ENCODE results near the gene GULP1.

DNA sequence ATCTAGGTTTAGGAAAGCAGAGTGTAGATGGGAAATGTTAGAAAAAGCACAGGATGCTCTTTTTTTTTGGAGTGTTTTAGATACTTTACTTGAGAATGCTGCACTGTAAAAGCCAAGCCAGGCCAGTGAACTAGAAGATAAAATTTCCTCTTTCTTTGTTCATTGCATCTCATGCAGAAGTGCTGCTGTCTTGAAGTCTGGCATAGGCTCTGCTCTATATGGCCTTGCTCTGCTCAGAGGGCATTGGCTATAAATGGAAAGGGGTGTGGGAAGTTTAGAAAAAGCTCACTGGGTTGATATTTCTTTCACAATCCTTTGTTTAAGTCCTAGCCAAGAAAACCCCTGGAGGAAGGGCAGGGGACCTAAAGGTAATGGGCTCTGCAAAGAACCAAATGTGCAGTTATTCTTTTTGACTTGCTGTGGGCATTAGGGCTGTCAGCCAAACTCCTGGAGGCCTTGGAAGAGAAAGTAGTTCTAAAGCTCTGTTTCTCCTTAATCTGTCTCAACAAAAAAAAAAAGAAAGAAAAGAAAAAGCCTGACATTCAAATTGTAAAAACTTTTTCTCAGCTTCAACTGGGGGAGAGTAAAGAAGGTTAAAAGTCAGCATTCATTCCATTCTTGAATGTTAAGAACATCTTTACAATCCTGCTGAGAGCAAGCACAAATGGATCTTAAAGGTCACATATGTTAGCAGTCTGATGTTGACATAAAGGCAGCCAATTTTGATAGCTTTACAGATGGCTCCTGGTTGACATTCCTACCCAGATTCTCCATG is 338.3 kb downstream of the GULP1 start:
- TF ChIP-seq, protein P1, sequence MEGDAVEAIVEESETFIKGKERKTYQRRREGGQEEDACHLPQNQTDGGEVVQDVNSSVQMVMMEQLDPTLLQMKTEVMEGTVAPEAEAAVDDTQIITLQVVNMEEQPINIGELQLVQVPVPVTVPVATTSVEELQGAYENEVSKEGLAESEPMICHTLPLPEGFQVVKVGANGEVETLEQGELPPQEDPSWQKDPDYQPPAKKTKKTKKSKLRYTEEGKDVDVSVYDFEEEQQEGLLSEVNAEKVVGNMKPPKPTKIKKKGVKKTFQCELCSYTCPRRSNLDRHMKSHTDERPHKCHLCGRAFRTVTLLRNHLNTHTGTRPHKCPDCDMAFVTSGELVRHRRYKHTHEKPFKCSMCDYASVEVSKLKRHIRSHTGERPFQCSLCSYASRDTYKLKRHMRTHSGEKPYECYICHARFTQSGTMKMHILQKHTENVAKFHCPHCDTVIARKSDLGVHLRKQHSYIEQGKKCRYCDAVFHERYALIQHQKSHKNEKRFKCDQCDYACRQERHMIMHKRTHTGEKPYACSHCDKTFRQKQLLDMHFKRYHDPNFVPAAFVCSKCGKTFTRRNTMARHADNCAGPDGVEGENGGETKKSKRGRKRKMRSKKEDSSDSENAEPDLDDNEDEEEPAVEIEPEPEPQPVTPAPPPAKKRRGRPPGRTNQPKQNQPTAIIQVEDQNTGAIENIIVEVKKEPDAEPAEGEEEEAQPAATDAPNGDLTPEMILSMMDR (IDR thresholded peaks at IDR 0.05; ENCODE audit: insufficient read depth, low read length) = no peak
- TF ChIP-seq POLR2AphosphoS5 (IDR thresholded peaks at IDR 0.05; ENCODE audit: low read depth) = no peak
